Ramos (cell line): ENCODE results near the gene NMRK2.

Source experiments
- in situ Hi-C: fragments of 300-500 bp; cut with MboI; formaldehyde crosslinking; loops from one replicate; pipeline ENCODE4 v1.14.3; 2022; ENCODE audit warnings: low sequenced_read_pairs; ENCODE audit not compliant: unreplicated experiment

NMRK2 gene

GRCh38 chr19:3980353-3981251 lies 47.7 kb downstream of the NMRK2 start:
- in situ Hi-C loops, result no loop called here

GRCh38 chr19:3981373-3981735 lies 48.5 kb downstream of the NMRK2 start:
- in situ Hi-C loops, result no loop called here

GRCh38 chr19:3981736-3982681 lies 49.1 kb downstream of the NMRK2 start:
- in situ Hi-C loops, result no loop called here

GRCh38 chr19:3982701-3983541 lies 50.1 kb downstream of the NMRK2 start:
- in situ Hi-C loops, result no loop called here

GRCh38 chr19:3983542-3983914 lies 50.7 kb downstream of the NMRK2 start:
- in situ Hi-C loops, result no loop called here

- in situ Hi-C loops, result no loop called here
Measured at GRCh38 chr19:3983936-3984583, 51.2 kb downstream of the NMRK2 start.

GRCh38 chr19:3984584-3984907 lies 51.7 kb downstream of the NMRK2 start:
- in situ Hi-C loops, result no loop called here

- in situ Hi-C loops, result no loop called here
Measured at GRCh38 chr19:3984908-3985642, 52.2 kb downstream of the NMRK2 start, which contains the start of gene EEF2. Gene EEF2 (minus strand): TSS chr19:3985463. CDS start chr19:3985380, 83 bp downstream.

GRCh38 chr19:3985643-3986259 lies 52.9 kb downstream of the NMRK2 start:
- in situ Hi-C loops, result no loop called here

GRCh38 chr19:3986260-3987041 lies 53.6 kb downstream of the NMRK2 start:
- in situ Hi-C loops, result no loop called here

GRCh38 chr19:3987619-3988371 lies 54.9 kb downstream of the NMRK2 start:
- in situ Hi-C loops, result no loop called here

- in situ Hi-C loops, result no loop called here
Measured at GRCh38 chr19:3990815-3991117, 57.9 kb downstream of the NMRK2 start.
